GM19351 (cell line): ENCODE data around the gene CAPZB.

Experiments
- ATAC-seq: cut with Tn5 transposase; IDR thresholded peaks from one replicate; pipeline ENCODE4 v1.9.1; 2021; ENCODE audit warnings: mild to moderate bottlenecking, moderate library complexity; ENCODE audit not compliant: unreplicated experiment

CAPZB gene

DNA sequence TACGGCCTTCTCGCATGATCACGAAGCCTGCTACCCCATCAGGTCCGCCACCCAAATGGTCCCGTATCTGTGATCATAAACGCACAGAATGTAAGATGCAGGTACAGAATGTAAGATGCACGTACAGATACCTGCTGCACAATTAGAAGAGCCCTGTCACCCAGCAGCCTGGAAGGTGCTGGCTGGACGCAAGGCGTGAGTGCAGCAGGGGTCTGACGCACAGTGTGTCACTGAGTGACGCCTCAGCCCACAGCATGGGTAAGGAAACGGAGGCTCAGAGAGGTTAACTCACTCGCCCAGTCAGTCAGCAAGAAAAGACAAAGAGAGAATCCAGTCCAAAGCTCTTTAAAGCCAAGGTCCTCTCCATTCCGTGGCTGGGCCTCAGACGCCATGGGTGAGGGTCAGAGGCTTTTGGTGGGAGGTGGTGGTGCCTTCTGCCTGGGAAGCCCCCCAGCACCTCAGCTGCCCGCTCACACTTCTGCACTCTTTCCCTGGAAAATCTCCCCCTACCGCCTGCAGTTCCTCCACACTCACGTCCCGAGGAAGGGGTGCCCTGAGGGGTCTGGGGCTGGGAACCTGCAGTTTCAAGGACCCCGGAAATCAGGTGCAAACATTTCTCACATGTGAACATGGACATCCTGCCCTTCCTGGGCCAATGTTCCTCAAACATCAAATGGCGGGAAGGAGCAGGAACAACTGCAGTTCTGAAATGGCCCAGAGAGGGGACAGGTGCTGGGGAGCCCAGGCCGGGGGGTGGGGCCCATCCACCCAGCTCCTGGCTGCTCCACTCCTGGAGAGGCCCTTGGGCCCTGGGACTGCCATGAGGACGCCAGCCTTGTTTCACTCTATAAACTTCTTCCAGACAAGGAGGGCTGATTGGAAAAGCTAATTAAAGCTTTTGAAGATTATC lies 113.9 kb downstream of the CAPZB start:
- no peak for ATAC-seq

DNA sequence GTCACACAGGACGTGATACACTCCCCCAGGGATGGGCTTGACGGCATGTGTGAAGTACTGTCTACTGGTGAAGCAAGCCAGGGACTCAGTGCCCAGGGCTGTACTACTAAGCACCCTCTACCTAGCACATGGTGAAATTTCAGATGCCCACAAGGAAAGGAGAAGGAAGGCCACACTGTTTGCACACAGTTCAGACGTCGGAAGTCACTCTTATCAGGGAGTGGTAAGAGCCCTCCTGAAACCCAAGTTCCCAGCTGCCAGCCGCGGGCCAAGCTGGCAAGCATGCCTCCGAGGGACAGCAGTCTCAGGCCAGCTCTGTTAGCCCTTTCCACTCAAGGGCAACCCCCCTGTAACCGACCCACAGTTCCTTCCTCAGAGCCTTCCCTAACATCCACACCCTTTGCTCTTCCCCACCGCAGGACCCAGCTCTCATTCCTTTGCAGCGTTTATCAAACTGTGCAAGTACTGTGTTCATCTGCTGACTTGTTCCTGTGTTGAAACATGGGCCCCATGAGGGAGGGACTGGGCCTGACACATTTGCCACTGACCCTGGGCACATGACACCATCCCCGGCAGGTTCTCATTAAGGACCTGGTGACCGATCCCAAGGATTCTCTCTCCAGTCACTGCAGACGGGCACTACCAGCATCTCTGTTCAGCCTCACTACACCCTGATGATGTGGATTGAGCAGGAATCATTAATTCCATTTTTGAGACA lies 114.7 kb downstream of the CAPZB start:
- ATAC-seq: no peak

DNA sequence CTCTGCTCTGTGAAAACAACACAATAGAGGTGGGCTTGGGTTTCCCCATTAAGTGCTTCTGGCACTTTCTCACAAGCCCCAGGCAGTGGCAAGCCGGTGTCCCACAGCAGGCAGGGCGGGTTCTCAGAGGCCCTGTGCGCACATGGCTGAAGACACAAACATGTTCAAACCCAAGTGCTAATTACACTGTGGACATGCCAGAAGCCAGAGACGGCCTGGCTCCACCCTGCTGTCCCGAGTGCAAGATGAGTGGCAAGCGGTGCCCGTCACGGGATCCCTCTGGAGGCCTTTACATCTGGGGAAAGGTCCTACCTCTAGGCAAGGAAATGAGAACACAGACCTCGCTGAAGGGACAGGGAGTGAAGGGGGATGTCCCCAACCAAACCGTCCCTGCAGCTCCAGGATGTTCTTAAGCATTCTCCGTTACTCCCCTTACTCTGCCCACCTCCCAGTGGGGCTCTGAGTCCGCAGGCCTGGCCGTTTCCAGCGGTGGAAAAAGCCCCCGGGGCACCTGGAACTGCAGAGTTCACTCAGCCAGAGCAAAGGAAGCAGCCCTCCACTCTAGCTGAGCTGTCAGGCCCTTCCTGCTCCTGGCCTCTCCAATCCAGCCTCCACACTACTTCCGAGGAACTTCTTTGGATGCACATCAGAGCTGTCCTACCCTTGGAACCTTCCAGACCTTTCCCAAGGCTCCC lies 115.8 kb downstream of the CAPZB start:
- ATAC-seq: no peak

DNA sequence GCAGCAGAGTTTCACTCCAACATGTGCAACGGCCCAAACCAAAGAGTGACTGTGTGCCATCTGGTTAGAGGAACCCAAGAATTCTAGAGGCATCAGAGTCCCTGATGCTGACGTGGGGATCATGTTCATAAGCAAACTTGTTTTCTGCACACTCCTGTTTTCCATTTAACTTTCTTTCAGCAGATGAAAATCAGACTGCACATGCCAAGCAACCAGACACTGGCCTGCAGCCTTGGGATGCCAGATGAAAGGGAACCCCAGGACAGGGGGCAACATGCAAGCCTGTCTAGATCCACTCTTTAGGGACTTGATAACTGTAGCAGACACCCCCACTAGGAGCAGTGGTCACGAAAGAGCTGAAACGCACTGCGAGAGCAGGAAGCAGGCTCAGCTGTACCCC lies 116.4 kb downstream of the CAPZB start:
- no peak for ATAC-seq

DNA sequence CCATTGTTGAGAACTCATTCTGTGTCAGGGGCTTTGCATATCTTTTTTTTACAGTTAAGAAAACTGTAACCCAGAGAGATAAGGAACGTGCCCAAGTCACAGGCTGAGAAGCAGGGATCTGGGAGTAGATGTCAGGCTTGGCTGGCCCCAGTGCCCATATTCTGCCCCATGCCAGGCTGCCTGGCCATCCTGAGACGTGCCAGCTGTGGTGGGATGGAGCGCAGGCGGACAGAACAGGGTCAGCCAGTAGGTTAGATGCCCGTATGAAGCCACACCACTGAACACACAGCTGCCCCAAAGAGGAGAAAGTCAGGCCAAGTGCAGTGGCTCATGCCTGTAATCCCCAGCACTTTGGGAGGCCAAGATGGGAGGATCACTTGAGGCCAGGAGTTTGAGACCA lies 117.3 kb downstream of the CAPZB start:
- ATAC-seq: no peak

DNA sequence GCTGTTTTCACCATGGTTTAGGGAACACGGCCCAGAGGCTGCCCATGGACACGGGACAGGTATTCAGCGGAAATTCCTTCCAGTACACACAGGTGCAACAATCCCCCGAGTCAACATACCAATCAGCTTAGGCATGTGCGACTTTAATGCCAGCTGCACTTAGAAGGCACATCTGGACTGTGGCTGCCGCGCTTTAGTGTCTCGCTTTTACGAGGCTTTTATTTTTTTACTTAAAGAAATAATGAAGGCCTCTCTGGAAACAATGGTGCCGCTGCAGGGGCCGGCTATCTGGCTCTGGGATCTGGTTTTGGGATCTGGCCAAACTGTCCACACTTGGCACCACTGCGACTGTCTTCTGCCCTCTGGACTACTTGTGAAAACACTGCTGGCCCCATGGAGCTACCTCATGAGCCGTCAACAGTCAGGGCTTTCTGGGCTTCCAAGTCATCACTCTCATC lies 117.7 kb downstream of the CAPZB start:
- ATAC-seq: no peak

DNA sequence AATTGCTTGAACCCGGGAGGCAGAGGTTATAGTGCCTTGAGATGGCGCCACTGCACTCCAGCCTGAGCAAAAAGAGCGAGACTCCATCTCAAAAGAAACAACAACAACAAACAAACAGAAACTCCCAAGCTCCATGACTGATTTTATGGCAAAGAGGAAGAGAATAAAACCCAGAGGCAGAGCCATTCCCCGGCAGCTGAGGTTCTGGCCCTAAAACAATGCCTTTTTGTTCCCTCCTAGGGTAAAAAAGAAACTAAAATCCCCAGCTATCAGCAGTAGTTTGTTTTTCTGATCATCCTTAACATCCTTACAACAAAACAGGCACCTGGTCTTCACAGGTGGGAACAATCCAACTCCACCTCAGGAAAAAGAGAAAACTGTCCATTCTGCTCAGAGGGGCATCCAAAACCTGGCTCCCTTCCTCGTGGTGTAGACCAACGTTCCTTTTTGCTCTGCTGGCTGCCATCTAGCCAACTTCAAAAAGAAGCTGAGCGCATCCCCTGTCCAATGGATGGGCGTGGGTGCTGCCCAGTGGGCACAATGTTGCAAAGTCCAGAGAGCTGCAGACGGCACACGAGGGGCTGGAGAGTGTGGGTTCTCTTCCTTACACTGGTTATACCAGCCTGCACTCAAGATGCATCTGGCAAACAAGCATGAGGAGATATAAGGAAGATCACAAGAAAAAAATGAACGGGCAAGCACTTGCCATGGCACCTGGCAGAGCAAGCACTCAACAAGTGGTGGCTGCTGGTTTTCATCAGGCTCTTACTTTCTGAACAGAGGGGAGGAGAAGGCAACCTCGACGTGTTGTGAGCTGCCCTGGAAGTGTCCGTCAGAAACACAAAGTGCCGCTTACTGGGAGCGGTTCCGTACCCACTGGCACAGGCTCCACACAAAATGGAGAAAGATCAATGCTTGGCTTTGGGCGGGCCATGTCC lies 118.5 kb downstream of the CAPZB start:
- ATAC-seq: no peak

DNA sequence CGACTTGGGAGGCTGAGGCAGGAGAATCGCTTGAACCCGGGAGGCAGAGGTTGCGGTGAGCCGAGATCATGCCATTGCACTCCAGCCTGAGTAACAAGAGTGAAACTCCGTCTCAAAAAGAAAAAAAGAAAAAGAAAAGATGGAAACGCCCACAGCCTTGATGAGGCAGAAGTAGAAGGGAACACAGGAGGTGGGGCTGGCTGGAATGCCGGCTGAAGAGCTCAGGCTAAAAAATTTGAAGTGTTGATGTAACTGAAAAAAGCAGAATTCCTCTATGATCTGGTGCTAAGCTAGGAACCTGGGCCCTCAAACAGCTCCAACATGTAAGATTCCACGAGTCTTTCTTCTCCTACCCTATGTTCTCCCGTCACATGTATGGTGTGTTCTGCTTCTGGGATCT lies 119.6 kb downstream of the CAPZB start:
- no peak for ATAC-seq

DNA sequence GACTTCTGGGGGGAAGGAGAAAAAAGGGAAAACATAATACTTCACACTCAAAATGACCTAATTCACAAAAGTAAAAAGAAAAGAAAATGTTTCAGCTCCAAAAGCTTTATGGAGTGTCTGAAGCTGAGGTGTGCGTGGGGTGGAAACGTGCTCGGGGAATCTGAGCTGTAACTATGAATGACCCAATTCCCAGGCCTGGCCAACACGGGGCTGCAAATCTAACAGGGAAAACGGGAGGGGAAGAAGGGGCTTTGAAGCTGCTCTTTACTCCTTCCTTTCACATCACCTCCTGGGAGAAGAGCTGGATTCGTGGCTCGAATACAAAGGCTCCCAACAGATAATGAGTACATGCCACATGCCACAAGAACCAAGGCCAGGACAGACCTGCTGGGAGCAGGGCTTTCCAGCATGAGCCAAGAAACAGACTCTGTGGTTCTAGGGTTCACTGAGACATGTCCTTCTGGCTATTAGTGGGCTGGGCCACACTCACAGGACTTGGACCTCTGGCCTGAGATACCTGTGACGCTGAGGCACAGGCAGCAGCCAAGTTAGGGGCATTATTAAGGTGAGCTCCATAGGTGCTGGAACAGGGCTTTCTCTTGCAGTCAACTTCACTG lies 121.7 kb downstream of the CAPZB start:
- no peak for ATAC-seq

DNA sequence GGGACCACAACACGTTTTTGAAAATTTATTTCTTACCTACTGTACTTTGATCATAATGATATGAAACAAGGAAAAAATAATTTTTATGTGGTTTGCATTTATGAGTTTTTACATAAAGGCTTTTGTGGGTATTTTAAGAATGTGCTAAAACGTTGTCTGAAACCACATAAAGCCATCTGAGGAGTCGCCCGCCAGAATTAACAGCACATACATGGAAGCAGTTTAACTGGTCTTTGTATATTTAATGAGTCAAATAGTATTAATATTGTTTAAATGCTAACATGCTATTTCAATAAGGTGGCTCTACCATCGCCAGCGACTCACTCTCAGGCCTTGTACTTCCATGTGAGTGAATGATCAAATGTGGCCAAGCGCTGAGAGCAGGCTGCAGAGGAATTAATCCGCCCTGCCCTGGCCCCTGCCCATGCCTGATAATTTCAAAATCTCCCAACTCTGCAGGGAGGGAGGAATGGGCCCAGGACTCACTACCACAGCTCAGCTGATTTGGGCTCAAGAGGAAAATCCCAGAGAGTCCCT lies 123.7 kb downstream of the CAPZB start:
- no peak for ATAC-seq

DNA sequence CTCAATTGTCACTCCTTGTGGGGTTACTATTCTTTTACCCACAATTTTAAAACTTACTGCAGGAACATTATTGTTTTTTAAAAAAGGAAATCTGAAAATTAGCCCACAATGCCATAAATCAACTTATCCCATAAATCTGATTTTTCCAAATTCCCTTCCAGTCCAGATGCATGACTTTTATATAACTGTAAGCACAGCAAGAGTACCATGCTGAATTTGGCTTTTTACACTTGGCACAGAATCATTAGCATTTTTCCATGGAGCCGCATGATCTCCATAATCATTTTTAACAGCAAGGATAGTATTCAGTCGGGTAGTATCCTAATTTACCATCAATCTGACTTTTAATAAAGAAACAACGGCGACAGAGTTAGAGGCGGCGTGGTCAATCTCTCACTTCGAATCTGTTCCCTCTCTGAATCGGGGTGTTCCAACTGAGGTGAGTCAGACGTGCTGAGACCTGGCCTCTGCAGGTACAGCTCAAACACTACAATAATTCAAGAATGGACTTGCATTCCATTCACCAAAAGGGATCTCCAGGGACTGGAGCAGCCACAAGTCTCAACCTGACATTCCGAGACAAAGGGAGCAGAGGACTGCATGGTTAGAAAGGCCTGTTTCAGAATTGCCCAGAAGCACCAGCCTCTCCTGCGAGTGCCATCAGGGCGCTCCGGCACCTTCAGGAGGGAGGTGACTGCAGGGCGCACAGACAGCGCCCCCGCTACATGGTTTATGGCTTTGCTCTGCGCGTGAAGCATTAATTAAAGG lies 124.3 kb downstream of the CAPZB start:
- ATAC-seq: no peak

DNA sequence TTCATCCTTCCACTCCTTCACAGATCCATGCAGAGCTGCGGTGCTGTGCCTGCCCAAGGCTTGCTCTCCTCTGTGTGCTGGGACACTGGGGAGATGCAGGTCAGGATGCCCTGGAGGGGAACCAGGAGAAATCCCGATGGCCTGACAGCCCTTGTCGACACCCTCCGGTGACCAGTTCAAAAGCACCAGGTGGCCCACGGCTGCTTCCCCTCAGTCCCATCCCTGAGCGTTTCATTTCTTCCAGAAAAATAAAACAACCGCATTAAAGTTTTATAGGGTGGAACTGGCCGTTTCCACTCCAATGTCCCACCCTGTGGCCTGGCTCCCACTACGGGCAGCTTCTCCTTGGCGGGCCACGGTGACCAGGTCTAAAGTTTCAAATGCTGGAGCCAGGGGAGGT lies 124.9 kb downstream of the CAPZB start:
- no peak for ATAC-seq

DNA sequence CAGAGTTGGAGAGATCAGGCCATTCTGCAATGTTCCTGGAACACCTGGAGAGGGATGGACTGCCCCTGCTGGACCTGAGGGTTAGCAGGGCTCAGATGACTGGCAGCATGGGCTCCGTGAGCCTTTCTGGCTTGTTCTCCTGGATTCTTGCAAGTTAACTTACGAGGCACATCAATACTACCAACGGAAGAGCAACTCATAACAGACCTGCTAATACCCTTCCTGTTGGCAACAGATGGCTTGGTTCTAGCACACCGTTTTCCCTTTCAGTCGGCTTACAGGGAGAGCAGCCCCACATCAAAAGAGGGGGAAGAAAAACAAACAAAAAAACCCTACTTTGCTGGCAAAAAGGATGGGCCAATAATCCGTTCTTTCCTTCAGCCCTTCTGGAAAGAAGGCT lies 125.3 kb downstream of the CAPZB start:
- ATAC-seq: no peak

DNA sequence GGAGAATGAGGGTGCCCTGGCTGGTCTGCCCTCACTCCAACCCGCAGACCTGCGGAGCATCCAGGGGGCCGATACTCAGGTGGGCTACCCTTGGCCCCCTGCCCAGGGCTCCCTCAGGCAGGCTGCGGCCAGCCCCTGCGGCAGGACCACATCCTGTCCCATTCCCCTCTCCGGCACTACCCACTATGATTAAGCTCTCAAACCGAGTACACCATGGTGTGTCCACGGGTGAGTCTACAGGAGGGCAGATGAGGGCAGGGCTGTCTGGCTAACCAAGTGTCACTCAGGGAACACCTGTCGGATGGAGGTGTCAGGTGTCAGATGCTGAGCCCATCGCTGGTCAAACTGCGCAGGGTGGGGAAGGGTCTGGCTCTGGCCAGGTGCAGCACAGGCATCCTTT lies 126.0 kb downstream of the CAPZB start:
- ATAC-seq: no peak

DNA sequence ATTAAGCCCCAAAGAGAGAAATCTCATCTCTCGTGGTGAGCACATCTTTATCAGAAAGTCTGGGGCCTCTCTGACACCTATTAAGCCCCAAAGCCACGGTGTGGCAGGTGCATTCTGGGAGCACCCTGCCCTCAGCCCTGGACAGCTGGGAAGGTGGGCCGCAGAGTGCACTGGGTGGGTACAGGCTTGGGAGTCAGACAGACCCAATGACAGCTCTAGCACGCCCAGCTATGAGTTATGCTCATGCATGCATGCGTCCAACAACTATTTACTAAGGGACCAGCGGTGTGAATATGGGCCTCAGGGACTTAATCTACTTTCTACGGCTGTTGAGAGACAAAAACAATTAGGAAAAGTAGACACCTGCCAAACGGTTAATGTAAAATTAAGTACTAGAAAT lies 126.6 kb downstream of the CAPZB start:
- ATAC-seq: no peak

DNA sequence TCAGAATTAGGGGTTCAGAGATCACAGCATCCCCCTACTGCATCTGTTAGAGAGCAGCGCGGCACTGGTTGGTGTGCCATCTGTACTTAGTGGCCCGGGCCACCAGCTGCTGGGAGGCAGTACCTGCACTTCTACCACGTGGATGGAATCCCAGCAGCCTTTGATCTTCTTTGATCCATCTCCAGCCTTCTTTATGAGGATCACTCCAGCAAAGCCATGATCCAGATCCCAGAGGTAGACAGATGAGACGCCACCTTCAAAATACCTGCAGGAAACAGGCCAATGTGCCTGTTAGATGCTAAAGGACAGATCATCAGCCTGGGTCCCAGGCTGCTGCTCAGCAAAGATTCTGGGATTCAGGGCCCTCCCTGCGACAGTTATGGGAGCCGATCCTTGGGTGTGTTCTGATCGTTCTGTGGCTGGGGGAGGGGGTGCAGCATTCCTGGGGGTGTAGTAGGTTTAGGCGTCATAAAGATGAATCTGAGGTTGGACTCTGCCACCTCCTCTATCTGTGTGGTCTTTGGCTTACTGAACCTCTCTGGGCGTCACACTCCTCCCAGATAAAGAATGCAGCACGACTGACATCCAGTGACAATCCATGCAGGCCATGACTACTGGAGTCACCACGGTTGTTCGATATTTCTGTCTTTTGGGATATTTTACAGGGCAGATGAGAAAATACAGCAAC lies 127.9 kb downstream of the CAPZB start:
- ATAC-seq: no peak

DNA sequence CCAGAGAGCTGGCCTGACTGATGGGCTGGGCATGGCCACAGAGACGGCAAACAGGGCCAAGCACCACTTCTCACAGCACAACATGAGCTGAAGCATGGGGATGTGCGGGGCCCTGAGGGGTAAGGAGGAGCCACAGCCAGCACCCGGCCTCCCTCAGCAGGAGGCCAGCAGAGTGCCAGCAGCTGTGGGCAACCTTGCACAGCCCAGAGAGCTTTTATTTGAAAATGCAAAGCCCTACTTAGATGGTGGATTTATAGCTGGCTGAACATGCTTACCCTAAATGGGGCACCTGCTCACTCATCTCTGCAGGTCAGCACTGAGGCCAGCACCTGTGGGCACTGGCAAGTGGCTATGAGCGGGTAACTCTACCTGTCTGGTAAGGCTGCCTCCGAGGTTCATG lies 129.1 kb downstream of the CAPZB start:
- ATAC-seq: no peak

DNA sequence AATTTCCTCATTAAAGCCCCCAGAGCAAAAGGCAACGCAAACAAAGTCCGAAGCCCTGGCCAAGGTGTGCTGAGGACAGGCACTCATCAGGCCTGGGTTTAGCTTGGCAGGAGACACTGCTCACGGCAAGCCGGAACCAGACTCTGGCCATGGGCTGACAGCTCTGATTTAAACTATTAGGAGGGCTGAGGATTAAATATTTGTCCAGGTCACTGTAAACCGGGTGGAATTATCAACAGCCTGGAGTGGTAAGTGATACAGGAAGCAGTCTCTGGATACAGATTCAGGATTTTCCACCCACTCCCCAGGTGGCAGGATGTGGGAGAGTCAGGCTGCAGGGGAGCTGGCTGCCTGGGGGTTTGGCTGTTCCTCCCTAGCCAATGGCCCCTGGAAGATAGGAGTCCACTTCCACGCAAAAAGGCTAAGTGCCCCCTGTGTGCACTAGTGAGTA lies 130.8 kb downstream of the CAPZB start:
- no peak for ATAC-seq
